ENCODE data around the gene CACNA2D3.

CACNA2D3 gene

GRCh38 chr3:54176106-54176505 is 53.8 kb downstream of the CACNA2D3 start:
- no peak for DNase-seq (ENCODE audit: low read depth)
- no peak overlapping the region for H3K4me3 ChIP-seq (ENCODE audit: control insufficient read depth, low read depth, low read length)
- TF ChIP-seq CTCF (IDR thresholded peaks at IDR 0.05; ENCODE audit: control insufficient read depth, insufficient read depth, low read depth, low read length, missing control alignments), result no peak

GRCh38 chr3:54177816-54178215 is 55.5 kb downstream of the CACNA2D3 start:
- no peak for DNase-seq (ENCODE audit: low read depth)
- no peak overlapping the region for H3K4me3 ChIP-seq (ENCODE audit: control insufficient read depth, low read depth, low read length)
- TF ChIP-seq CTCF (IDR thresholded peaks at IDR 0.05; ENCODE audit: control insufficient read depth, insufficient read depth, low read depth, low read length, missing control alignments), result no peak

- H3K4me3 ChIP-seq (ENCODE audit: control insufficient read depth, low read depth, low read length), result no peak overlapping the region
- no peak for TF ChIP-seq CTCF (IDR thresholded peaks at IDR 0.05; ENCODE audit: control insufficient read depth, insufficient read depth, low read depth, low read length, missing control alignments)
- no peak for DNase-seq (ENCODE audit: low read depth)
These were observed 56.0 kb downstream of the CACNA2D3 start for GRCh38 chr3:54178376-54178775.

GRCh38 chr3:54180921-54181320 is 58.6 kb downstream of the CACNA2D3 start:
- no peak overlapping the region for H3K4me3 ChIP-seq (ENCODE audit: control insufficient read depth, low read depth, low read length)
- TF ChIP-seq CTCF (IDR thresholded peaks at IDR 0.05; ENCODE audit: control insufficient read depth, insufficient read depth, low read depth, low read length, missing control alignments), result no peak
- no peak for DNase-seq (ENCODE audit: low read depth)

GRCh38 chr3:54182242-54182641 is 59.9 kb downstream of the CACNA2D3 start:
- no peak for DNase-seq (ENCODE audit: low read depth)
- no peak overlapping the region for H3K4me3 ChIP-seq (ENCODE audit: control insufficient read depth, low read depth, low read length)
- no peak for TF ChIP-seq CTCF (IDR thresholded peaks at IDR 0.05; ENCODE audit: control insufficient read depth, insufficient read depth, low read depth, low read length, missing control alignments)

GRCh38 chr3:54185740-54186139 is 63.4 kb downstream of the CACNA2D3 start:
- H3K4me3 ChIP-seq (ENCODE audit: control insufficient read depth, low read depth, low read length), result no peak overlapping the region
- TF ChIP-seq CTCF (IDR thresholded peaks at IDR 0.05; ENCODE audit: control insufficient read depth, insufficient read depth, low read depth, low read length, missing control alignments), result no peak
- DNase-seq (ENCODE audit: low read depth), result no peak

GRCh38 chr3:54188176-54188791 is 65.9 kb downstream of the CACNA2D3 start:
- no peak overlapping the region for H3K4me3 ChIP-seq (ENCODE audit: control insufficient read depth, low read depth, low read length)
- no peak for TF ChIP-seq CTCF (IDR thresholded peaks at IDR 0.05; ENCODE audit: control insufficient read depth, insufficient read depth, low read depth, low read length, missing control alignments)
- no peak for DNase-seq (ENCODE audit: low read depth)

Measured in AG09309 (cell line).